Spleen (tissue), 7 donors: ENCODE results near the gene PEDS1.
A peak's percentile ranks its signal among the peaks of the same experiment; 100 is the strongest.

Experiments used
- POLR2A ChIP-seq, 3 donors: fragments of 450-650 bp; IDR thresholded peaks; one replicate each; pipeline ENCODE4 v1.5.1; 2017; ENCODE audit warnings: antibody characterized with exemption in 3 of 3, mild to moderate bottlenecking in 1 of 3
- POLR2AphosphoS5 ChIP-seq, 3 donors: sonication (generic); formaldehyde crosslinking; IDR thresholded peaks; one replicate each; pipeline ENCODE4 v1.5.1; 2017; ENCODE audit warnings: antibody characterized with exemption in 3 of 3
- TF ChIP-seq, protein P1 (sequence below), 11 experiments: fragments of 200-600 bp in 7 of 11; fragments of 450-650 bp in 4 of 11; sonication (generic) in 4 of 11; IDR thresholded peaks in 8 of 11; conservative IDR thresholded peaks in 3 of 11; 1 replicate in 7 of 11; 2 replicates in 4 of 11; pipeline versions ENCODE4 v1.4.0 to v1.8.0; 2016 to 2021; ENCODE audit warnings: antibody characterized with exemption in 11 of 11, inconsistent platforms in 4 of 11, mild to moderate bottlenecking in 1 of 11
- donor health status: DM: no; HTN: no; CAD: no; lungs with moderate emphysema.
- donor health status: DM: no; HTN: no; CAD: no.
- donor health status: DM: no; HTN: no; CAD: no.

DNA sequence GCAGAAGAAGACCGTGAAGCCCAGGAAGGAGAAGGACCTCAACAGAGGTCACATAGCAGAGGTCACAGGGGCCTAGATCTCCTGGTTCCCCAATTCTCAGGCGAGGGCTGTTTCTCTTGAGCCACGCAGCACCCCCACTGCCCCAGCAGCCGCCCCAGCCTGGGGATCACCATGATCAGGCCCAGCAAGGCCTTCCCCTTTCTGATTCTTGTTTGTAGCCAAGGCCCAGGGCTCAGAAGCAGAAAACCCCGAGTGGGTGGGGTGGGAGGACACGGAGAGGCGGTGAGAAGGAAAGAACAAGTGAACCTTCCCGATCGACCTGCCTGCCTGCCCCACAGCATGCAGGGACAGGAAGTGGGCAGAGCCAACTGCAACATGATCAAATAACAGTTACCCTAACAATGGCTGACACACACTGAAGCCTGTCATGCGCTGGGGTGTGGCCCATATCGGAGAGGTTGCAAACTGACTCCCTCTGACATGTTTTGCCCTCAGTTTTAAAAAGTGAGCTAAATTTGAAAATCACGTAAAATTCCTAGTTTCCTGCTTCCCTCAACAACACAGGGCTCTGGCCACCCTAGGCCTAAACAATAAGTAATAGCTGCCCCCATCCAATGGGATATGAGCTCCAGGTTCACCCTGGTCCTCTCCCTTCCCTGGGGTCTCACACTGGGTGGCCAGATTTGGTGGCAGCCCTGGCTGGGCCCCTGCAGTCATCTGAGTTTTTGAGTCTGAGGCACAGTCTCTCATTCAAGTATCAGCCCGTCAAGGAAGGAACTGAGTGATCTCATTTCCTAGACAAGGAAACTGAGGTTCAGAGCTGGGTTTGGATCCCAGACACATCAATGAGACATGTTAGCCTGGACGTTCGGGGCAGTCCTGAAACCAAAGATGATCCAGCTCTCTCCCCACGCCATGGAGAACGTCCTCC lies 6.5 kb downstream of the PEDS1 start:
- TF ChIP-seq POLR2A (IDR thresholded peaks at IDR 0.05) (no peak), POLR2AphosphoS5 (IDR thresholded peaks at IDR 0.05) (peak; percentile 72 to 78 (median 72))
- TF ChIP-seq, protein P1, sequence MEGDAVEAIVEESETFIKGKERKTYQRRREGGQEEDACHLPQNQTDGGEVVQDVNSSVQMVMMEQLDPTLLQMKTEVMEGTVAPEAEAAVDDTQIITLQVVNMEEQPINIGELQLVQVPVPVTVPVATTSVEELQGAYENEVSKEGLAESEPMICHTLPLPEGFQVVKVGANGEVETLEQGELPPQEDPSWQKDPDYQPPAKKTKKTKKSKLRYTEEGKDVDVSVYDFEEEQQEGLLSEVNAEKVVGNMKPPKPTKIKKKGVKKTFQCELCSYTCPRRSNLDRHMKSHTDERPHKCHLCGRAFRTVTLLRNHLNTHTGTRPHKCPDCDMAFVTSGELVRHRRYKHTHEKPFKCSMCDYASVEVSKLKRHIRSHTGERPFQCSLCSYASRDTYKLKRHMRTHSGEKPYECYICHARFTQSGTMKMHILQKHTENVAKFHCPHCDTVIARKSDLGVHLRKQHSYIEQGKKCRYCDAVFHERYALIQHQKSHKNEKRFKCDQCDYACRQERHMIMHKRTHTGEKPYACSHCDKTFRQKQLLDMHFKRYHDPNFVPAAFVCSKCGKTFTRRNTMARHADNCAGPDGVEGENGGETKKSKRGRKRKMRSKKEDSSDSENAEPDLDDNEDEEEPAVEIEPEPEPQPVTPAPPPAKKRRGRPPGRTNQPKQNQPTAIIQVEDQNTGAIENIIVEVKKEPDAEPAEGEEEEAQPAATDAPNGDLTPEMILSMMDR (IDR thresholded peaks at IDR 0.05 in 8 of 11, conservative IDR thresholded peaks at IDR 0.05 in 3 of 11) = no peak
